ENCODE data around the gene ZFAND3.
"Not testable (repeated sequence)": the region's sequence is repeated elsewhere in the genome, so short reads cannot be mapped to it uniquely, and the experiment has no call there.

The ZFAND3 gene

GRCh38 chr6:37866590-37867507, 47.3 kb downstream of the ZFAND3 start:
- DNase-seq = no peak

GRCh38 chr6:37867756-37868446, 48.4 kb downstream of the ZFAND3 start:
- DNase-seq = no peak

DNA sequence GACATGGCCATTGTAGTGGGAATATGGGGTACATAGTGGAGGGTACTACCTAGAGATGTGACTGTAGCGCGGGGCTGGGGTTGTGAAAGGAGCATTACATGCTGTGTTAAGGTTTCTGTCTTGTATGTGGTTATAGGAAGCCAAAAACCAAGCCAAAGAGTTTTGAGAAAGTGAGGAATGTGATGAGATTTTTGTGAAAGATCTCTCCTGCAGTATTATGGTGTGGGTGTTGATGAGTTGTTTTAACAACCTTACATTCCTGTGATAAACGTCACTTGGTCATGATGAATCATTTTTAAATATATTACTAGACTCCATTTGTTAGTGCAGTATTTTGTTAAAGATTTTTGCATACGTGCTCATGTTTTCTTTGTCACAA, 48.9 kb downstream of the ZFAND3 start:
- DNase-seq = no peak

GRCh38 chr6:37871616-37872372, 52.3 kb downstream of the ZFAND3 start:
- no peak for DNase-seq

GRCh38 chr6:37872373-37872745, 52.8 kb downstream of the ZFAND3 start:
- DNase-seq = no peak

DNA sequence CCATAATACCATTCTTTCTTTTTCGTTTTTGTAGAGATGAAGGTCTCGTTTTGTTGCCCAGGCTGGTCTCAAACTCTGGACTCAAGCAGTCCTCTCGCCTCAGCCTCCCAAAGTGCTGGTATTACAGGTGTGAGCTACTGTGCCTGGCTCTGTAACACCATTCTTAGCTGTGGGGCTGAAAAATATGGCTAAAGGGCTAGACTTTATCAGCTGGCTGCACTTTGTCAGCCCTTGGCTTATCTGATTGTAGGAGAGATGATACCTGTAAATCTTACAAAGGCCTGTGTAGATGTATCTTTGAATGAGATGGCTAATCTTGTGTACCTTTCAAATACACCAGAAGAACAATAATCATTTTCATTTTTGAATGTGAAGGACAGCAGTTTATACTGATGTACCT, 55.2 kb downstream of the ZFAND3 start:
- DNase-seq = no peak

DNA sequence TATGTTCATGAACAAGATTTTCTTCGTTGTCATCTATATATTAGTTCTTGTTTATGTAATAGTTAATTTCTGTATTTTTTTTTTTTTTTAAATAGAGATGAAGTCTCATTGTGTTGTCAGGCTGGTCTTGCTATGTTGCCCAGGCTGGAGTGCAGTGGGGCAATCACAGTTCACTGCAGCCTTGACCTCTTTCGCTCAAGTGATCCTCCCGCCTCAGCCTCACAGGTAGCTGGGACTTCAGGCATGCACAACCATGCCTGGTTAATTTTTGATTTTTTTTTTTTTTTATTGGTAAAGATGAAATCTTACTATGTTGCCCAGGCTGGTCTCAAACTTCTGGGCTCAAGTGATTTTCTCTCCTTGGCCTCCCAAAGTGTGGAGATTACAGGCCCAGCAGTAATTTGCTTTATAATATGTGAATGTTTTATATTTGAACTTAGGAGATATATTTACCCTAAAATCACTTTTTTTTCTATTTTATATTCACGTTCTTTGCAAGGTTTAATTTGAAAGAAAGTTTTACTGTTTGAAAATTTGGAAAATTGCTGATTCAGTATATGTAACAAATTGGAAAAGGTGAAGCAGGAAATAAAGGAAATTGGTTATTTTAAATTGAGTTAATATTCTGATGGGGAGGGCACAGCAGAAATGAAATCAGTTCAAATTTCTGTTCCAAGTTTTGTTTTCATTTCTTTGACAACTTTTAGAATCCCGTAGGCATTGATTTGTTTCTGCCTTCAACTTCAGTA, 56.2 kb downstream of the ZFAND3 start:
- DNase-seq = no peak

GRCh38 chr6:37876843-37877242, 57.3 kb downstream of the ZFAND3 start:
- DNase-seq = no peak

DNA sequence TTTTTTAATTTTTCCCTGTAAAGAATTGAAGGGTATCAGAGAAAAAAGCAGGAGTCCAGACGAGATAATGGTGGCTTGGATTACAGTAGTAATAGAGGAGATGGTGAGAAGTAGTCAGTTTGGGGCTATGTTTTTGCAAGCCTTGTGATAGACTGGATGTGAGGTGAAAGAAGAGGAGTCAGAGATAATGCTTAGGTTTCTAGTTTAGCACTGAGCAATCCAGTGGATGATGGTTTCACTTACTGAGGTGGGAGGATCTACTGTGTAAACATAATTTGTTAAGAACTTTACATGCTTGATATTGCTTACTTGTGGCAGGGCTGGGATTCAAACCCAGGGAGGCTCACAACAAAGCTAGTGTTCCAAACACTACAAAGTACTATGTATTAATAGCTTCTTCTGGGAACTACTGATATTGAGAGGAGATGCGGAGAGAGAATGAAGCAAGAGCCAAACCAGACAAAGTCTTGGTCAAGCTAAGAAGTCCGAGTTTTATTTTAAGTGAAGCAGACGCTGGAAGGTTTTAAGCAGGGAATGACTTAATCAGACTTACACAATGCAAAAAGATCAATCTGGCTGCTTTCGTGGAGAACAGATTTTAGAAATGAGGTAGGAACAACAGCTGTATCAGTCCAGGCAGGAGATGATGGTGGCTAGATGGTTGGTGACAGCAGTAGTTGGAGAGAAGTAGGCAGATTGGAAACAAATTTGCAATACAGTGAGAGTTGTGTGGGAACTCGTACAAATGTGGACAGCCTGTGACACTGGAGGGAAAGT, 58.0 kb downstream of the ZFAND3 start:
- DNase-seq = no peak

DNA sequence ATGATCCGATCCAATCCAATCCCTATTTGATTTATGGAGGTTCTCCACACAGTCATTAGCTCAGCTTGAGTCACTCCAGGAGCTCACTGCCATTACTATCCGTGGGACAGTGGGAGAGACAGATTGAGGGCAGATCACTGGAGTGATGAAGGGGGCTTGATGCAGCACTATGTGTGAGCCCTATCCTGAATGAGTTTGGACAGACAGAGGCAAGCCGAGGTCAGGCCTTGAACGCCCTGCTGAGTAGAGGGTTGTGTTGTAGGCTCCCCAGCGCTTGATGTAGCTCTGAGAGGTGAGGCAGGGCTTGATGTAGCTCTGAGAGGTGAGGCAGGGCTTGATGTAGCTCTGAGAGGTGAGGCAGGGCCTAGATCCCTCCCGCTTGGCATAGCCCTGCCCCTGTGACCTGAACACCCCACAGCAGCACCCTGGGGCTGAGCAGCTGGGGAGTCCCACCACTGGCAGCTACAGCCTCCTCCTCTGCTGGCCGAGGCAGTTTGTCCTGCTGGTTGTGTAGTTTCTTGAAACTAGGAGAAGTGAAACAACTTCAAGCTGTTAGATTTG, 58.7 kb downstream of the ZFAND3 start:
- DNase-seq = no peak

GRCh38 chr6:37880602-37881001, 61.1 kb downstream of the ZFAND3 start:
- not testable (repeated sequence) for DNase-seq

DNA sequence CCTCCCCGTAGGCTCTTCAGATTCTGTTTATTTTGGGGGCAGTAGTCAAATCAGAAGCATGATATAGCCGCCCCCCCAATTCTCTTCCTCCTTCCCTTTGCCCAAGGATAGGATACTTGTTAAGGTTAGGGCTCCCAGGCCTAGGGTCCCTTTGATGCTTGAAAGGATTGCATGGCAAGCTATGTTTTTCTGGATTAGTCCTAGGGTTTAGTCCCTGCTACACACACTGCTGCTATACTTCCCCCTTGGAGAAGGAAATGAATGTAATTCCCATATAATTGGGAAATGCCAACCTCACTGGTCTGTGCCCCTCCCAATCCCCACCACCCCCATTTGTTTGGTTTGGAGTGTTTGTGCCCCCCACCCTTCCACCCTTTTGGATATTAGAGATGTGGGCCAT, 62.8 kb downstream of the ZFAND3 start:
- no peak for DNase-seq

GRCh38 chr6:37882724-37883413, 63.3 kb downstream of the ZFAND3 start:
- no peak for DNase-seq

- no peak for DNase-seq
Observed at GRCh38 chr6:37884548-37884947, 65.0 kb downstream of the ZFAND3 start.

DNA sequence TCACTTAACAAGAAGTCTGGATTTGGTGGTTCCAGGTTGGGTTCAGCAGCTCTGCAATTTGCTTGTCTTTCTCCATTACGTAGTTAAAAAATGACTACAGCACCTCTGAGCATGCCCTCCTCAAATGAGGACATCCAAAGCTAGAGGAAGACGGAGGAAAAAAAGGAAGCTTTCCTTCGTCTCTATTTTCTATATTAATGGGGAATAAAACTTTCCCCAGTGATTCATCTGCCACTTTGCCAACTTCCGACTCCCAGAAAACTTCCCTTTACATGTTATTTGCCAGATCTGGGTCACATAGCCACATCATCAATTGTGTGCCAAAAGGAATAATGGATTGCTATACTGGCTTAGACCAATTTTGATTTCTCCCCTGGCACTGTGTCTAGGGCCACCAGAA, 69.5 kb downstream of the ZFAND3 start:
- DNase-seq = no peak

DNA sequence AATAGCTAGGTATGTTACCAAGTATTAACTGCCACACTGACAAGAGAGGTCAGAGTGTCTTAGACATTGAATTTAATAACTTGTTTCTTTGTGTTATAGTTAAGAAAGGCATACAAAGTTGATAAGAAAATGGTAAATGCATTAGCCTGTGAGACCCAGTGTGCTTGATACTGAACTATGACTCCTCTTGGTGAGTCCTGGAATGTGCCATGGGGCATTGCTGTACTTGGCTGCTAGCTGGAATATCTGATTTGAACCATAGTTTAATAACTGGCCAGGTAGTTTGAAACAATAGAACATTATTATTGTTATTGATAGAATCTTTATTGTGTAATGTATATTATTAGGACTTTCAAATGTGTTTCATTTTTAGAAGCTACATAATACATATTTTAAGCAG, 70.0 kb downstream of the ZFAND3 start:
- no peak for DNase-seq

DNA sequence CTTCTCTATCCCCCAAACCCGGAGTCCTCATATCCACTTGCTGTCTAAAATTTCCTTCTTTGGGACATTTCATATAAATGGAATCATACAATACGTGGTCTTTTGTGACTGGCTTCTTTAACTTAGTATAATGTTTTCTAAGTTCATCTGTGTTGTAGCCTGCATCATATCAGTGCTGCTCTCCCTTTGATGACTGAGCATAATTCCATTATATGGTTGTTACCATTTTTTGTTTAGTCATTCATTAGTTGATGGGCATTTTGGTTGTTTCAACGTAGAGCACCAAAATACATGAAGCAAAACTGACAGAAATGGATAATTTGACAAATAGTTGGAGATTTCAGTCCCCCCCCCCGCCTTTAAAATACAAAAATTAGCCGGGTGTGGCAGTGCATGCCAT, 71.5 kb downstream of the ZFAND3 start:
- no peak for DNase-seq

DNA sequence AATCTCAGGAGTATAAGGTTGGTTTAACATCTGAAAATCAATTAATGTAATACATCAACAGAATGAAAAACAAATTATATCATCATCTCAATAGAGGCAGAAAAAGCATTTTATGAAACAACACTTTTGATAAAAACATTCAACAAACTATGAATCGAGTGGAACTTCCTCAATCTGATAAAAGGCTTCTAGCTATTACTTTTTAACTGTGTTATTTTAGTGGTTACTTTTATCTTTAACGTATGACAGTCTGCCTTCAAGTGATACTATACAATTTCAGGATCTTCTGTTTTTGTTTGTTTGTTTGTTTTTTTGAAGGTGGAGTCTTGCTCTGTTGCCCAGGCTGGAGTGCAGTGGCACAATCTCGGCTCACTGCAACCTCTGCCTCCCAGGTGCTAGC, 73.7 kb downstream of the ZFAND3 start:
- DNase-seq = no peak

DNA sequence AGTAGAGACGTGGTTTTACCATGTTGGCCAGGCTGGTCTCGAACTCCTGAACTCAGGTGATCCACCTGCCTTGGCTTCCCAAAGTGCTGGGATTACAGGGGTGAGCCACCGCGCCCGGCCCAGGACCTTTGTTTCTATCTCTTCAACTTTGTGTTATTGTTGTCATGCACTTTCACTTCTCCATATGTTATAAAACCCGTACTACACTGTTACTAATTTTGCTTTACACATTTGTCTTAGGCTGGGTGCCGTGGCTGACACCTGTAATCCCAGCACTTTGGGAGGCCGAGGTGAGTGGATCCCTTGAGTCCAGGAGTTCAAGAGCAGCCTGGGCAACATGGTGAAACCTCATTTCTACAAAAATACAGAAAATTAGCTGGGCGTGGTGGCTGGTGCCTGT, 74.2 kb downstream of the ZFAND3 start:
- not testable (repeated sequence) for DNase-seq

DNA sequence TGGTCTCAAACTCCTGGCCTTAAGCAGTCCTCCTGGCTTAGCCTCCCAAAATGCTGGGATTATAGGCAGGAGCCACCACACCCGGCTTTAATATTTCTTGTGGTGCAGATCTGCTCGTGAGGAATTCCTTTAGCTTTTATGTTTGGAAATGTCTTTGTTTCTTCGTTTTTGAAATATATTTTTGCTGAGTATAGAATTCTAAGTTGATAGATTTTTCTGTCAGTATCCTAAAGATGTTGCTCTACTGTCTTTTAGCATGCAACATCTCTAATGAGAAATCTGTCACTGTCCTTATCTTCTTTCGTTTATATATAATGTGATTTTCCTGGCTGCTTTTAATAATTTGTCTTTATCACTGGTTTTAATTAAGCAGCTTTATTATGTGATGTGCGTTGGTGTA, 75.1 kb downstream of the ZFAND3 start:
- DNase-seq = no peak

- no peak for DNase-seq
Observed at GRCh38 chr6:37897321-37897720, 77.8 kb downstream of the ZFAND3 start.

All from SHP77 treated with DMSO at 0.1 percent for 48 hours (cell line).